HG03139 (cell line): ENCODE data around the gene UBP1.
"Not testable (repeated sequence)": the region's sequence is repeated elsewhere in the genome, so short reads cannot be mapped to it uniquely, and the experiment has no call there.

Experiments
- ATAC-seq: cut with Tn5 transposase; IDR thresholded peaks from one replicate; pipeline ENCODE4 v1.9.1; 2021; ENCODE audit not compliant: unreplicated experiment

UBP1 gene

DNA sequence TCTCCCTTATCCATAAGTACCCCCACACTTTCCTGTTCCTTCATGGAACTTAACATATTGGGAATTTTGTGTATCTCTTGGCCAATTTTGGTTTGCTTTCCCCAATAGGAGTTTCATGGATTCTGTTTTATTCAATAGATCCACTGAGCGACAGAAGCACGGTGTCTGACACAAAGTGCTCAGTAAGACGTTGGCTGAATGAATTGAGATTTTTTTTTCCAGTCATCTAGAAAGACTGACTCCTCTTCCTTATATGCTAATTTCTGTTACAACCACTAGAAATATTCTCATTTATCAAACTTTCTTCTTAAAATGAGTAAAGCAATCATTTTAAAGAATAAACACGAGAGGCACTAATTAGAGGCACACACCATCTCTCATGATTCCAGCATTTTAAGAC is 48.1 kb downstream of the UBP1 start:
- no peak for ATAC-seq

DNA sequence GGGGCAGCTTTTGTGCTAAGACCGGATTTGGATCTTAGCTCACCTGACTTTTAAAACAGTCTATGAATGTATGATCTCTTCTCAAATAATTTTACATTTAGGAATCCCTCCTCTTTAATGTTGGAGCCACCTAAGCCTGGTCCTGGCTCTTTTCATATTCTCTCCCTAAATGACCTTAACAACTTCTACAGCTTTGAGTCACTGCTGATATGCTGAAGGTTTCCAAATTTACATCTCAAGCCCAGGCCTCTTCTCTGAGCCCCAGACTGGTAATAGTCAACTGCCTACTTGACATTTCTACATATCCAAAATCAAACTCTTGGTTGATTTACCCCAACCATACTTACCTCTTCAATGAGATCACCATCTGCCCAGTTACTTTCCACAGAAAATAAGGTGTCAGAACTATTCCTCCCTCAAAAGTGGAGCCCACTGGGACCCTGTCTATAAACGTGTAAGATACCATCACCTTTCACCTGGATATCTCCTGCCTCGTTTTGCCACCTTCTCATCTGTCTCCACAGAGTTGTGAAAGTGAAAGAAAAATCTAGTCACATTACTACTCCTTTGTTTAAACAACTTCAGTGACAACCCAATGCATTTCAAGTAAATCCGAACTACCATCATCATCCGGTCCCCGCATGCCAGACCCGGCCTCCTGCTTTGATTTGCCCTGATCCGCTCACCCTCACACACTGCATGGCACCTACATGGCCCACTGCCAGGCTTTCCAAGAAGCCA is 48.8 kb downstream of the UBP1 start:
- ATAC-seq = no peak

DNA sequence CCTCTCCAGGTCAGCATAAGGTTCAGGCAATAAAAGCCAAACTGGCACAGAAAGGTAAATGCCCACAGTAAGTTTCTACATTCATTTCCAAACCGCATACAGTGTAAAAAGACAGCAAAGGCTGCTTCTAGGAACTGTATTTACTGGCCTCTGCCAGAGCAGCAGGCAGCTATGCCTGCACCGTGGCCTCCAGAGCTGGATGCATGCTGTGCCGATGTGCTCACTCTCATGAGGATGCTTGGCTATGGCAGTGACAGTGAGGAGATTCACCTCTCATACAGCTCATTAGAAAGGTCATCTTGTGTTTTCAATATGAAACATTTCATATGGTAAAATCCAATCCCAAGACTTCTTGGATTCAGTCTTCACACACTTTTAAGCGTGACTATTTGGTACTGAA is 50.3 kb downstream of the UBP1 start:
- ATAC-seq = no peak

DNA sequence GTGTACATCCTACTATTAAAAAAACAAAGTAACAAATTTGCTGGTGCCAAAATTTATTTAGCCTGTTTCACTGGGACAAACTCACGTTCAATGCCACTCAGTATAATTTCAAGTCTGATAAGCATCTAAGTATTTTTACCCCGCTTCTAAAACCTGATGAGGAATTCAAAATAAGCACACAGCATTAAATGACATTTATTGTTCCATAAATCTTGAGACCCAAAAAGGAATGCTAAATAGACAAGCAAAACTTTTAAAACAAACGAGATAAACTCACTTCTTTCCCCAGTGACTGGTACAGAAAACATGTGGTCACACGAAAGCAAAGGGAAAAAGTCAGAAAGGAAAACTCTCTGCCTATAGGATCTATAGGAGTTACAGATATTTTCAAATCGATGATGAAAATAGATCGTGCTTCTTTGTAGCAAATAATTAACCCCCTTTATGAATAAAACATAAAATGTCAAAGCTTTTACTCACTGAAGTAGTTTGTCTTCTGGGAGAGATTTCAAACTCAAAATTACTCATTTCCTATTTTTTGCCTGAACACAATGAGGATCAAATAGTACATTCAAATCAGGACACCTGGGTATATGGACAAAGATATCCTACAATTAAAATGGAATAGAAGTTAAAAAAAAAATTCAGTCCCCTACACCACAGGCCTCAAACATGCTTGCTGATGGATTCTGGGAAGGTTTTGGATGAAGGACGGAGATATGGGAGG is 51.7 kb downstream of the UBP1 start:
- no peak for ATAC-seq

DNA sequence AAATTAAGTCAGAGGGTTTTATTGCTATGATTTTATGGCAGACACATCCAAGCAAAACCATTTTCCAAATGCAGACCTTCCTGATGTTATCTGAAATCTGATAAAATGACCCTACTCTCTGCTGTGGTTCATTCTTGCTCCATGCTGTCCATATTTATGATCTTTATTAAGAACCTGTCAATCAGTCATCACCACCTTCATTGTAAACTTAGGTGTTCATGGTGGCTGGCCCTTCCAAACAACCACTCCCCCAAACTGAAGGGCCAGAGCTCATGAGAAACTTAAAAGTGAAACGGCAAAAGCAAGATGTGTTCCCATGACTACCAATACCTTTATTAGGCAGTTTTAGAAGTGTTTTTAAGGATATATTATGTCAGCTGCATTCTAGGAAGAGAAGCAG is 53.6 kb downstream of the UBP1 start:
- no peak for ATAC-seq

DNA sequence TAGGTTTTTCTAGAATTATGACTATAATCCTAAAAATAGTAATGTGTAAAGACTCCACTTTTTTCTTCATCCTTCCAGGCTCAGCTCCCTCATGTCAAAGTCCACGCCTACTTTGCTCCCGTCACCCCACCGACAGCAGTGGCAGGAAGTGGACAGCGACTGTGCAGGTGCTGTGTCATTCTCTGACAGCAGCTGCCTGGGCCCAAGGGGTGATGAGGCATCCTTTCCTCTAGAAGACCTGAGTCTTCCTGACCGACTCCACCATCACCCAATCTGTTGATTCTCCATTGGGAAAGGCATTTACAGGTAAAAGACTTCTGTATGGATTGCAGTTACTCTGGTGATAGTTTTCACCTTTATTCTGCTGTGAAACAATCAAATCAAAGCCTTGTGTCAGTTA is 54.8 kb downstream of the UBP1 start:
- no peak for ATAC-seq

DNA sequence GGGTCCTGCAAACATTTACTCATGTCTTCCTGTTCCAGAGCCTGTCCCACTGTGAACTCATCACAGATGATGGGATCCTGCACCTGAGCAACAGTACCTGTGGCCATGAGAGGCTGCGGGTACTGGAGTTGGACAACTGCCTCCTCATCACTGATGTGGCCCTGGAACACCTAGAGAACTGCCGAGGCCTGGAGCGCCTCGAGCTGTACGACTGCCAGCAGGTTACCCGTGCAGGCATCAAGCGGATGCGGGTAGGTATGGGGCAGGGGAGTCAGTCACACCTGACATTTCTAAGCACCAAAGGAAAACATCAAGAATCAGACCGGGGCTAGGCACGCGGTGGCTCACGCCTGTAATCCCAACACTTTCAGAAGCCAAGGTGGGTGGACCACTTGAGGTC is 56.3 kb downstream of the UBP1 start:
- ATAC-seq = no peak

DNA sequence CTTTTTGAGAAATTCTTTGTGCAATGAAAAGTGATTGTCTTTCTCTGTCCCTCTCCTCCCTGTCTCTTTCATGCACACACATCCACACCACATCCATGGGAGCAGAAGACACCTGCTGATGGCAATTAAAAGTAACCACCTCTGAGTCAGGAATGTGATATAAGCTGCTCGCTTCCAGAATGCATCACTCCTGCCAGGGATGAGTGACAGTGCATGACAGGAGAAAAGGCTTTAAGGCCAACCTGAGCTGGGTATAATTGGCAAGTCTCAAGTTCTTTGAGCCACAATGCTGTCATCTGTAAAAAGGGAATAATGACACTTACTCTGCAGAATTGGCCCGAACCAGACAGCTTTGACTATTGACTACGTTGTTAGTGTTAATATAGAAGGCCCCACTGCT is 59.6 kb downstream of the UBP1 start:
- no peak for ATAC-seq

DNA sequence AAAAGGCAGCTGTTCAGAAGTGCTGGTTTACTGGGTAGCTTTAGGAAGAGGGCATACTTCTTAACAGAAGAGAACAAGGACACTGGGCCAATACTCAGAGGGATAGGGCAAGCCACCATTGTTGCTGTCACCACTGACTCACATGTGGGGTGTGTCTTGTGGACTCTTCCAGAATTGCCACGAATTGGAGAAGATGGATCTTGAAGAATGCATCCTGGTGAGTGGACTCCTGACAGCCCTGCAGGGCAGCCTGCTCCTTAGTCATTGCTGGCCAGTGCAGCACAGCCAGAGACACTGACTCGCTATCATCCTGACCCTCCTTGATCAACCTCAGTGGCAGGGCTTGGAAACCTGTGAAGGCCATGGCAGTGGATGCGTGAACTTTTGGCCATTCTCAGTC is 62.3 kb downstream of the UBP1 start:
- no peak for ATAC-seq

DNA sequence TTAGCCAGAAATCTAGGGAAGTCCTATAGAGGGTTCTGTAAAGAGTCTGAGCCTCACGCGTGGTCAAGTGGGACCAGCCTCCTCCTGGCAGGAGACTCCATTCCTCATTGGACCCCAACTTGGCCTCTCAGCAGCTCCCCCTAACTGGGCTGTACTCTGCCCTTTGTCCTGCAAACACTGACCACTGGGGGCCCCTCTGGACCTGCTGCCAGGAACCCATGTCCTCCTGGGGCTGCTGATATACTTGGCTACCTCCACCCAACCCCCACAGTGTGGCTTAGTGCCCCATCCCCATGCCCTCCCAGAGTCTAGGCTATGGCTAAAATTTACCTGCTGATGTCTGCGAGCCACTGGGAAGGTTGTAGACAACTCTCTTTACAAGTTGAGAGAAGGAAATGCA is 62.7 kb downstream of the UBP1 start:
- no peak for ATAC-seq

DNA sequence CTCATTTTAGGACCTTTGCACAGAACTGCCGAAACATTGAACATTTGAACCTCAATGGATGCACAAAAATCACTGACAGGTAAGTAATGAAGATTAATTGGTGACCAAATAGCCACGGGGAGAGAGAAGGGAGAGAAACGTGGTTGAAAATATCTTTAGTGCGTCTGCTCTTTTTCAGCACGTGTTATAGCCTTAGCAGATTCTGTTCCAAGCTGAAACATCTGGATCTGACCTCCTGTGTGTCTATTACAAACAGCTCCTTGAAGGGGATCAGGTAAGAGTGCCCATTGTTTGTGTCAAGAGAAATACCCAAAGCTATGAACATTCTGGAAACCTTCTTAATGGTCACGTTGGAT is 67.1 kb downstream of the UBP1 start:
- no peak for ATAC-seq

DNA sequence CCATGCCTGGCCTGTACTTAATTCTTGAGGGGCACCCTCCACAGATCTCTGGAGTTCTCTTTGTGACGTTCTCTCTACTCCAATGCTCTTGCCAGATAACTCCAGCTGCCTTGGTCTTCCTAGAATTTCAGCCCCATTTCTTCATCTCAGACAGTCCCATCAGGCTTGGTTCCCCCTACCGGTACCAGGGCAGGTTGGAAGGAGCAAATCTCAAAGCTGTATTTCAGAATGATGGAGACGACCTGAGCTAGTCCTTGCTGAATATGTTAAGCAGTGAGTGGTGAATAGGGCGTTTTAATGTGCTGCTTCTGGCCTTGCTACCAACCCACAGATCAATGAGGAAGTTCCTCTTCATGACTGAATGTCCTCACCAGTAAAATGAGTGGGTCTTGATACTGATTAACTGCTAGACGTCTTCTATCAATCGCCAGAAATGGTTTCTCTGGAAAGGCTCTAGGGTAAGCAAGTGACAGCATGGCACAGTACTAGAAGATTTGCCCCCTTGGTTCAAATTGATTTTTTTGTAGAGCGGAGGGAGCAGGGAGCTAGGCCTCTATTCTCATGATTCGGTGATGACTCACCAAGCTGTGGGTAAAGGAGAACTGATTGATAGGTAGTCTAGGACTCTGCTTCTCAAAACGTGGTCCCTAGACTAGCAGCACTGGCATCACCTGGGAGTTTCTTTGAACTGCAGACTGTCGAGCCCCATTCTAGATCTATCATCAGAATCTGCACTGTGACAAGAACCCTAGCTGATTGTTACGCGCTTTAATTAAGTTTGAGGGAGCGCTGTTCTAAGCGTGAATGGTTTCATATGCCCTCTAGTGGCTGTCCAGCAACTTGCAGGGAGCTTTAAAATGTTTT is 67.8 kb downstream of the UBP1 start:
- ATAC-seq = peak; percentile 57

DNA sequence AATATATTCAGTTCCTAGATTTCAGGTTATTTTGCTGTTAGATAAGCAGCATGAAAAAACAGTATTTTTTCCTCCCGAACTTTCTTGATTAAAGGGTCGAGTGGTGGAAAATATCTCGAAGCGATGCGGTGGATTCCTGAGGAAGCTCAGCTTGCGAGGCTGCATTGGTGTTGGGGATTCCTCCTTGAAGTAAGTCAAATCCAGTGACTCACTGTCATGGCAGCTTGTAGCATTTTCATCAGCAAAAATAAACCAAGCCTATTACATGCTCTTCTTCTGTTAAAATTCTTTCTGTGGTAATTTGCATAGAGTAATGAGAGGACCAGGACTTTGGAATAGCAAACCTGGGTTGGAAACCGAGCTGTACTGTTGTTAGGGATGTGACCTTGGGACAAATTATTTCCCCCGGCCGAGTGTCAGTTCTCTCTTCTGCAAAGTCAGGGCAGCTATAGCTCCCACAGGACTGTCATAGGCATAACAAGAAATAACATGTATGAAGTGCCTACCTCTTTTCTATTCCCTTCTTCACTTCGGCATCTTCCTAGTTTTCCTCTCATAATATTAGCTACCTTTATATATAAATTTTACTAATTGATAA is 75.6 kb downstream of the UBP1 start:
- no peak for ATAC-seq

DNA sequence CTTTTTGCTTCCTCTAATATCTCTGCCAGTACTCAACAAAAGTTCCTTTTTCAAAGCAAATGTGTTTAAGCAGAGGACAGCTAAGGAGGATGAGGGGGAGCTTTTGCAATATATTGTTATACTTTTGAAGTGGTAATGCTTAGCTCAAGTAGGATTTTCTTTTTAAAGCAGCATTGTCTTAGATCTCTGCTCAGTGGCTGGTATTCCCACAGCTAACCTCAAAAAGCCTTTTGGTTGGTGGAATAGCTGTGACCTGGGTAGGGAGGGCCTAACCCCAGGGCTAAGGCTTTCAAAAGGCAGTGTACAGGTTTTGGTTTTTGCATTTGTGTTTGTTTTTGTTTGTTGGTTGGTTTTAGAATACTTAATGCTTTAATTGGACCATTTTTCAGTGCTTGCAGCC is 76.1 kb downstream of the UBP1 start:
- ATAC-seq = no peak

DNA sequence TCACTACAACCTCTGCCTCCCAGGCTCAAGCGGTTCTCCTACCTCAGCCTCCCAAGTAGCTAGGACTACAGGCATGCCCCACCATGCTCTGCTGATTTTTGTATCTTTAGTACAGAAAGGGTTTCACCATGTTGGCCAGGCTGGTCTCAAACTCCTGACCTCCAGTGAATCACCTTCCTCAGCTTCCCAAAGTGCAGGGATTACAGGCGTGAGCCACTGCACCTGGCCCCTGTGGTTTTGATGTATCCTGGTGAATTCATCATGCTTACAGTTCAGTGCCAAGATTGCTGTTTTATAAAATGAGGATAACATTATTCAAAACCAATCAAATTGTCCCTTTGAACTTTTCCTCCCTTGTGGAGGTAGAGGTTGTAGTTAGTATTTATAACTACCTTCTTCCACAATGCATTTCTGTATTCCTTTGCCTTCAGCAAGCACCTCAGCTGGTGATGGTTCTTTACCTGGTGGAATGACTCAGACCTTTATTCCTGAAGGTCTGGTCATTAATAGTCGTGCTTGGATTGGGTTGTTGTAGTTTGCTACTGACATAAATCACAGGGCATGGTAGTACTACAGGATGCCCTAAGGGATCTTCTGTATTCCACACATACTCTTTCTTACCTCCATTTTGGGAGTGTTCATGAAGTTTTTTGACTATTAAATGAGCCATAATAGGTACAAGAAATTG is 76.9 kb downstream of the UBP1 start:
- ATAC-seq = no peak

DNA sequence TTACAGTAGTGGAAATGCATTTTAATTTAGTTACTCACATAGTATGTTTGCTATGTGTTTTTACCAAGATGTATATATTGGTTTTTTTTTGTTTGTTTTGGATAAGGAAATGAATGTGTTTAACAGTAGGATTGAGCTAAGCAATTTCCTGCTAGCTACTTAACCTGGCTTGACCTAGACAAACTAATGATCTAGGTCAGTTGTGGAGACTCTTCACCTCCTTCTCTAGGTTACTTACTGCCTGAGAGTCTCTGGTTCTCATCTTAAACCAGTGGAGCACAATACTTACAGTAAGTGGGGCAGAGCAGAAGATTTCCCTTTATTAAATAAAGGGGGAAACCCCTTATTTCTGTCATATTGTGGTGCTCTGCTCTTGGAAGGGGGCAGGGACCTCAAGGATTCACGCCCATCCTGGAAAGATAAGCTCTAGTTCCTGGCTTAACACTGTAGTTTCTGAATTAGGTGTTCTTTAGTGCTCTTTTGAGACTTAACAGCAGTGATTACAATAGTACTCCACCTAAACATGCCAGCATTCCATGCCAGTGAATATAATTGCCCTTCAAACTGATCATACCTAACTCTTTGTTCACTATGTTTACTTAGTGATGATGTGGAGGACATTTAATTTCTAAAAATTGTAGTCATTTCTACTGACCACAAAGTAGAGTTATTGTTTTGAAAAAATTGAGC is 79.9 kb downstream of the UBP1 start:
- no peak for ATAC-seq

DNA sequence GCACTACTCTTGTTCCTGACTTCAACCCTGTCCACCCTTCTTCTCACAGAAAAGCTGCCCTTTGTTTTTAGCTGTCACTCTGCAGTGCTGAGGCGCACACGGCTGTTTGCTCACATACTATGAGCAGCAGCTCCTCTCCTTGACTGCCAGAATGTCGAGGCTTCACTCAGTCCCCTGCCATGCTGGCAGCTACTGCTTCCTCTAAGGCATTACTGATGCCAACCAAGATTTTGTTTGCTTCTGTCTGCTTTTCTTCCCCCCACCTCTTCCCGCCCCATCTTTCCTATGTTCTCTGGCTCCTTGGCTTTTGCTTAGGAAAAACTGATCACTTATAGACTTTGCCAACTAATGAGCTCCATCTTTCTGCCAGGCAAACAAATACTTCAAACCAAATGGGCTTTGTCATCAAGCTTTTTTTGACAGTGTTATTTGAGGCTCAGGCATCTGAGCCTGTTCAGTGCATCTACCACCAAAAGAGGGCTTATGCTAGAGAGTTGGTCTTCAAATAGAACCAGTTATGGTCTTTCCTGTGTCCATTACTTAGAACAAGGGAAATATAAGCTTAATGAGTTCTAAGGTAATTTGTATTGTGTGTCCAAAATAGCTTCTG is 81.9 kb downstream of the UBP1 start:
- ATAC-seq = no peak

DNA sequence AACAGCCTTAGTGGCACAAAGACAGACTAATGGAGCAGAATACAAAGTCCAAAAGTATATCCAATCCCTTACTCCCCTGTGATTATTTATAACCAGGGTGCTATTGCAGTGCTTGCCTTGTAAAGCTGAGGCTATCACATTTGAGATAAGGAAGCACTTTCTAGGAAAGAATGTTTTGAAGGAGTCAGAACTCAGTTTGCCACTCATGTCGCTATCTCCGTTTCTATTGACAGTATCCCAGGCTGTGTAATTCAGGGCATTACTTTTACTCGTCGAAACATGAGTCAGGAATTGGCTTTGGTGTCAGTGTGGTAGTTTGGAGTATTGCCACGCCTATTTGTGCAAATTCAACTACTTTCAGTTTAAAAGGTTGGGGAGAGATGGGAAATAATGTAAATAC is 84.6 kb downstream of the UBP1 start:
- no peak for ATAC-seq

DNA sequence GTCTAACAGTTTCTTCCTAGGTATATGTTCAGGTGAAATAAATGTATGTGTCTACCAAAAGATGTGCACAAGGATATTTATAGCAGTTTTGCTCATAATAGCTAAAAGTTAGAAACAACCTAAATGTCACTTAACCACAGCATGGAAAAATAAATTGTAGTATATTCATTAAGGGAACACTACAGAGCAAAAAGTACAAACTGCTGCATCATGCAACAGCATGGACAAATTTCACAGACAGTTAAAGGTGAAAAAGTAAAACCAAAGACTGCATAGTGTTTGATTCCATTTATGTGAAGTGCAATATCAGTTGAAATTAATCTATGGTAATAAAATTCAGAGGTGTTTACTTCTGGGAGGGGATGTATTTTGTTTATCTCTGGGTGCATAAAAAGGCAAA is 100.4 kb downstream of the UBP1 start:
- ATAC-seq = no peak

DNA sequence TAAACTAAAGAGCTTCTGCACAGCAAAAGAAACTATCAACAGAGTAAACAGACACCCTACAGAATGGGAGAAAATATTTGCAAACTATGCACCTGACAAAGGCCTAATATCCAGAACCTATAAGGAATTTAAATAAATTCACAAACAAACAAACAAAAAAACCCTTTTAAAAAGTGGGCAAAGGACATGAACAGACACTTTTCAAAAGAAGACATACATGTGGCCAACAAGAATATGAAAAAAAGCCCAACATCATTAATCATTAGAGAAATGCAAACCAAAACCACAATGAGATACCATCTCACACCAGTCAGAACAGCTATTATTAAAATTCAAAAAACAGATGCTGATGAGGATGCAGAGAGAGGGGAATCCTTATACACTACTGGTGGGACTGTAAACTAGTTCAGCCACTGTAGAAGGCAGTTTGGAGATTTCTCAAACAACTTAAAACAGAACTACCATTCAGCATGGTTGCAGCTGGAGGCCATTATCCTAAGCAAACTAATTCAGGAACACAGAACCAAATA is 101.2 kb downstream of the UBP1 start:
- not testable (repeated sequence) for ATAC-seq
